Thyroid gland (tissue), 4 donors: Measurements from ENCODE around the gene IRX4. TPM values are rescaled to one million over a fixed set of nuclear protein-coding genes. Genes with fewer than 3 reads are reported as not detected.

Source experiments
- DNase-seq, 2 donors: peaks; one replicate each; pipeline ENCODE4 v3.0.0-alpha.2; 2019
- H3K27ac ChIP-seq, 3 donors: fragments of 200-600 bp; sonication (generic); 1 replicate in 2 of 3; 2 replicates in 1 of 3; pipeline ENCODE4 v1.5.1; 2016 to 2019; ENCODE audit warnings: mild to moderate bottlenecking in 1 of 3, moderate library complexity in 1 of 3
- H3K27me3 ChIP-seq: fragments of 200-600 bp; sonication (generic); one replicate; pipeline ENCODE4 v1.5.1; 2019
- H3K36me3 ChIP-seq, 2 donors: fragments of 200-600 bp; sonication (generic); one replicate each; pipeline ENCODE4 v1.5.1; 2016 to 2019
- H3K4me1 ChIP-seq, 2 donors: fragments of 200-600 bp; sonication (generic); one replicate each; pipeline ENCODE4 v1.5.1; 2017 to 2019
- H3K4me3 ChIP-seq, 3 donors: fragments of 200-600 bp; sonication (generic); replicated peaks in 1 of 3; 1 replicate in 2 of 3; 2 replicates in 1 of 3; pipeline ENCODE4 v1.5.1; 2016; ENCODE audit warnings: mild to moderate bottlenecking in 1 of 3
- H3K9me3 ChIP-seq: fragments of 200-600 bp; sonication (generic); one replicate; pipeline ENCODE4 v1.5.1; 2017
- CTCF ChIP-seq, 6 experiments: fragments of 200-600 bp in 3 of 6; fragments of 450-650 bp in 3 of 6; sonication (generic) in 3 of 6; IDR thresholded peaks; one replicate each; pipeline ENCODE4 v1.5.1; 2016 to 2019; ENCODE audit warnings: antibody characterized with exemption in 6 of 6, mild to moderate bottlenecking in 2 of 6, inconsistent platforms in 1 of 6, moderate library complexity in 1 of 6
- POLR2A ChIP-seq, 2 donors: fragments of 450-650 bp; IDR thresholded peaks; one replicate each; pipeline ENCODE4 v1.6.1; 2017; ENCODE audit warnings: antibody characterized with exemption in 2 of 2, mild to moderate bottlenecking in 2 of 2, moderate library complexity in 1 of 2
- WGBS, 2 donors: methylation state at CpG; one replicate each; pipeline ENCODE4 v1.1.5; 2017; 5-methylcytosine and 5-hydroxymethylcytosine counted together
- intact Hi-C: fragments of 100-400 bp; cut with DNase I; formaldehyde crosslinking; loops from one replicate; pipeline ENCODE4 v1.15.1; 2023
- total RNA-seq, 4 donors: library from RNA; depleted of rRNA; stranded (reverse); fragments of >200 nt; gene quantifications; one replicate each; pipeline ENCODE4 v1.2.3, GENCODE V29; 2016

IRX4 gene
- total RNA-seq, 4 donors from 2014 or later = not detected

DNA sequence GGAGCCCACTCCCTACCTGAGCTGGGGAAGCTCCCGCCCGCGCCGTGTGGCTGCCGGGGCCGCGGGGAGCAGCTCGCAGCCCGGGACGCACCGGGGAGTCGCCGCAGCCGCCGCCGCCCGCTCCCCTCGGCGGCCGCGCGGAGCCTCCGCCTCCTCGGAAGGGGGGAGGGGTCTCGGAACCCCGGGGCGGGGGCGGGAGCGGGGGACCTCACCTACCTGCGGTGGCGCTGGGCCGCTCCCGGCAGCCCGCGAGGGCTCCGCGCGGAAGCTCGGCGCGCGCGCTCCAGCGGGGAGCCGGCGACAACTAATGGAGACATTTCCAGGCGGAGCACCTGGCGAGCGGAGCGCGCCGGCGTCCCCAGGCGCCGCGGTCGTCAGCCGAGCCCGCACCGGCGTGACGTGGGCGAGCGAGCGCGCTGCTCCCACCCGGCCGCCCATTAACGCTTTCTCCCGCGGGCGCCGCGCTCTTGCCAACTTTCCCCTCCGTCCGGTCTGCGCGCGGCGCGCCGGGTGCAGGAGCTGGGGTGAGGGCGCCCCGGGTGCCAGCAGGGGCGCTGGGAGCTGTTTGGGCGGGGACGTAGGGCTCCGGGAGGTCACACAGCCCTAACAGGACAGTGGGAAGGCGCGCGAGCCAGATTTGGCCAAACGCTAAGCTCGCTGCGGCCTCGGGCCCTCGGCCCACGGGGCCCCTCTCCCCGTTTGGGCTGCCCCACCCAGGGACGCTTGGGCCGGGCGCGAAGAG lies 4.3 kb upstream of the IRX4 start:
- no peak overlapping the region for H3K4me3 ChIP-seq

DNA sequence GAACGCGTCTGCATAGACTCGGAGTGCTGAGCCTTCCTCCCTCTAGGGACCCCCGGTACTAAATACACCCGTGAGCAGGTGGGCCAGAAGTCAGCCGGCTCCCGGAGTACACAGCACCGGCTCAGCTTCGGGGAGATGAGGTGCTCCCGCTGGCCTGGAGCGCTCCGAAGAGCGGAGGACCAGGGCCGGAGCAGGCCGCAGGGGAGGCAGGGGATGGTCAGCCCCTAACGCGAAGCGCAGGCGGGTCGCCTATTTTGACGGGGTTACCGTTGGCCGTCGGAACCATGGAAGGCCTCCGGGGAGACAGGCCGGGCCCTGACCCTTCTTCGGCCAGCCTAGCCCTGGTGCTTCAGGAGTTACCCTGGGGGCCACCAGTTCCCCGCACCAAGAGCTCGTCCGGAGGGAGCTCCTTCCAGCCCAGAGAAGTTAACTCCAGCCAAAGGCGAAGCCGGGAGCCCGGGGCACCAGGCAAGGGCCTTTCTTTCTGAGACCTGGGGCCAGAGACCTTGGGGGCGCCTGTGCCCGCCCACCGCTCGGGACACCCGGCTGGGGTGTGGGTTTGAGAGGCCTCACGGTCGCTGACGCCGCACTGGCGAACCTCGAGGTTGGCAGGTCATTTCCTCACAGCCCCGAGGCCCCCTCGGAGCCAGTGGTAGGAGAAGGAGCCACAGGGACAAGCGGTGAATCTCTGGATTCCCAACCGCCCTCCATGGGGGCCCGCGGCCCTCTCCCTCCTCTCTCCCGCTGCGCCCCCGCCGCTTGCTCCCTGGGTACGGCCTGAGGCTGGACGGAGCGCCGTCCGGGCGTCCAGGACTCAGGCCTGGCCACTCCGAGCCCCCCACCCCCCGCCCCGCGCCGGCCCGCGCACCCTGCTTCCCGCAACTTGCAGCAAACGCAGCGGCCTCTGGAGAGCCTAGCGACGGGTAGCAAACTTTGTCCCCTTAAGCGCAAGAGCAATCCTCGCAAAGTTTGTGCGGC lies 3.4 kb upstream of the IRX4 start:
- no peak for DNase-seq
- H3K4me1 ChIP-seq = peaks cover 3 to 21% of the 10 kb centered on the region in 2 donors
- no peak overlapping the region for H3K27ac ChIP-seq
- 6 to 10% methylated on average over 8 to 17 of the region's 75 CpGs for whole genome bisulfite sequencing, 2 donors
- no peak overlapping the region for H3K4me3 ChIP-seq
- intact Hi-C loops = no loop called here
- H3K9me3 ChIP-seq = no peaks in the 10 kb centered on the region
- H3K36me3 ChIP-seq = no peaks in the 10 kb centered on the region
- peaks cover 29% of the 10 kb centered on the region for H3K27me3 ChIP-seq
- no peak for TF ChIP-seq CTCF (IDR thresholded peaks at IDR 0.05)
- no peak for TF ChIP-seq POLR2A (IDR thresholded peaks at IDR 0.05)

More for the DNA sequence above, 4.3 kb upstream of the IRX4 start:
- no peak for TF ChIP-seq CTCF (IDR thresholded peaks at IDR 0.05)
- TF ChIP-seq POLR2A (IDR thresholded peaks at IDR 0.05) = no peak
- Histone ChIP-seq H3K9me3 (no peaks in the 10 kb centered on the region), H3K4me1 (peaks cover 3 to 20% of the 10 kb centered on the region in 2 donors), H3K36me3 (no peaks in the 10 kb centered on the region), H3K27me3 (peaks cover 25% of the 10 kb centered on the region), H3K27ac (no peak overlapping the region)
- no peak for DNase-seq
- intact Hi-C loops = no loop called here
- 0 to 2% methylated on average over 2 to 11 of the region's 102 CpGs for WGBS, 2 donors

DNA sequence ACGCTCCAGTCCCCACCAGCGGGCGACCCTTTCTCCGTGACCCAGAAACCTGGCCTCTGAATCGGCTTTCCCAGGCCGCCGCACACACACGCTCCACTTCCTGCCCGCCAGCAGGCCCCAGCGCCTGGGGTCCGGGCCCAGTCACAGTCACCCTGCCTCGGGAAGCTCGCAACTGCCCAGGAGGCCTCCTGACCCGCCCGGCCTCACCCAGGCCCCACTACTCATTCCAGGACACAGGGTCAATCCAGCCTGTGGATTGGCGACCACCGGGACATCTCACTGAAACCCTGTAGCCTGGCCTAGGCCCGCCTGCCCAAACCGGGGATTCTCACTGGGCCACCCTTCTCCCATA lies 2.7 kb upstream of the IRX4 start:
- H3K4me3 ChIP-seq = no peak overlapping the region
- no peak for TF ChIP-seq POLR2A (IDR thresholded peaks at IDR 0.05)
- H3K27ac ChIP-seq = no peak overlapping the region
- DNase-seq = no peak
- H3K36me3 ChIP-seq = no peaks in the 10 kb centered on the region
- H3K9me3 ChIP-seq = no peaks in the 10 kb centered on the region
- intact Hi-C loops = no loop called here
- peaks cover 29% of the 10 kb centered on the region for H3K27me3 ChIP-seq
- 10 to 13% methylated on average over 18 to 19 of the region's 19 CpGs for WGBS, 2 donors
- H3K4me1 ChIP-seq = peaks cover 3 to 21% of the 10 kb centered on the region in 2 donors

DNA sequence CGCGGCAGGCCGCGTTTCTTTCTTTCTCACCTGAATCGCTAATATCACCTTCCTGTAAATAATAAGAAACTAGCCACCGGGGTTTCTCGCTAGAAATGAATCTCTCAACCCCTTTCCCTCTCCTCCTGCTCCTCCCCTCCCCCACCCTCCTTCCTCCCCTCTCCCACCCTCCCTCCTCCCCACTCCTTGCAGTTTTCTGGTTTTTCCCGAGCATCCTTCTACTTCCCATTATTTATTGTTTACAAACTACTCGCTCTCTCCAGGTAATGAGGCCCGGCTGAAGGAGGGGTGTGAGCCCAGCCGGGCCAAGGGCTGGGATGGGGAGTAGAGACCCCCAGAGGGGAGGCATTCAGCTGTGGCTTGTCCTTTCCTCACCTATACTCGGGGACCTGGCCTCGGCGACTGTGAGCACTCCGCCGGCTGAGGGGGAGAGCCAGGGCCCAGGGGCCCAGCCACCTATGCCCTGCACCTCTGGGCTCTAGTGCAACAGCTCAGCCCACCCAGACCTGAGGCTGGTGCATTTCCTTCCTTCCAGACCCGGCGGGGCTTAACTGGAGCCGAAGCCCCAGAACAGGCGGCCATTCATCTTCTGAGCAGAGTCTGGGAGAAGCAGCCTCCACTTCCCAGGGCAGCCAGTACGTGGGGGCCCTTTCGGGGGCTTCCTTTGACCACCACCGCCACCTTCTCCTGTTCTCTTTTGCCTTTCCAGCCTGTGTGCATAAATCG lies 2.1 kb upstream of the IRX4 start:
- no peak overlapping the region for H3K4me3 ChIP-seq
- intact Hi-C loops = no loop called here
- no peaks in the 10 kb centered on the region for H3K9me3 ChIP-seq
- no peak overlapping the region for H3K27ac ChIP-seq
- peaks cover 29% of the 10 kb centered on the region for H3K27me3 ChIP-seq
- WGBS, 2 donors = 4 to 7% methylated on average over 22 to 24 of the region's 24 CpGs
- no peaks in the 10 kb centered on the region for H3K36me3 ChIP-seq
- TF ChIP-seq POLR2A (IDR thresholded peaks at IDR 0.05) = no peak
- TF ChIP-seq CTCF (IDR thresholded peaks at IDR 0.05) = no peak
- no peak for DNase-seq
- peaks cover 3 to 21% of the 10 kb centered on the region in 2 donors for H3K4me1 ChIP-seq

DNA sequence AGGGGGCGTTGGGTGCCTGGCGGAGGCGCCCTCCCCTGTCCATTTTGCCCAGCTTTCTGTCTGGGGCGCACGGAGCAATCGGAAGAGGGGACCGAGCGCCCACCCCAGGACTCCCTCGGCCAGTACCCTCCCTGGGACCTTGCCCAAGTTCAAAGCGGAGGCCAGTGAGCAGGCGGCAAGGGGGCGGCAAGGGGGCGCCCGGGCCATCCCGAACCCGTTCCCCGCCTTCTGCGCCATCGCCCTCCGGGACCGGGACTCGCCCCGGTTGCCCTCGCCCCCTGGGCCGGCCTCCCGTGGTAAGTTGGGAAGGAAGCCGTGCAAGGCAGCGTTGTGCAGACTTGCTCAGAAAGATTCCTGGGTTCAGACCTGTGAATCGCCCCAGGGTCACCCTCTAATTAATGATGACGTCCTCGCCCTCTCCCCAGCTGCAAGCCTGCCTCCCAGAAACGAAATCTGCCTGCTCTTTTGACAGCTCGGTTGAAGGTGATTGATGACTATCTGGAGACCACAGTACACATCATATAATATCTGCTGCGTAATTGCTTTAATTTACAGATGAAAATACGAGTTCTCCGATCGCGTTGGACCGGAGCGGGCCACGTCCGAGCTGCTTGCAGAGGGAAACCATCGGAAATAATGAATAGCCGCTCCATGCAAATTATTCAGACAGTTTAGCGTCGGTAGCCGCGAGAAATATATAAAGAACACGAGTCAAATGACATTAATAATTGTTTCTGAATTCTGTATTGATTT lies 1.4 kb upstream of the IRX4 start:
- no peak overlapping the region for H3K27ac ChIP-seq
- no peak overlapping the region for H3K4me3 ChIP-seq
- intact Hi-C loops = no loop called here
- peaks cover 29% of the 10 kb centered on the region for H3K27me3 ChIP-seq
- TF ChIP-seq POLR2A (IDR thresholded peaks at IDR 0.05) = no peak
- no peak for TF ChIP-seq CTCF (IDR thresholded peaks at IDR 0.05)
- H3K9me3 ChIP-seq = no peaks in the 10 kb centered on the region
- H3K4me1 ChIP-seq = peaks cover 3 to 21% of the 10 kb centered on the region in 2 donors
- no peak for DNase-seq
- WGBS, 2 donors = 6 to 8% methylated on average over 28 to 43 of the region's 49 CpGs
- H3K36me3 ChIP-seq = no peaks in the 10 kb centered on the region
